HepG2 (cell line): ENCODE measurements around the gene ZDHHC14. TPM values are rescaled to one million over a fixed set of nuclear protein-coding genes. Genes with fewer than 3 reads are reported as not detected.
A peak's percentile ranks its signal among the peaks of the same experiment; 100 is the strongest.

ENCODE experiments used
- AGO1 ChIP-seq: fragments of 200-400 bp; formaldehyde crosslinking; IDR thresholded peaks from 2 replicates; pipeline ENCODE4 v1.6.1; 2017; ENCODE audit warnings: mild to moderate bottlenecking, low read depth, low read length, moderate library complexity; ENCODE audit not compliant: poor library complexity, severe bottlenecking
- AHR ChIP-seq: IDR thresholded peaks from 2 replicates; pipeline ENCODE4 v1.6.1; 2018; ENCODE audit warnings: missing genetic modification reagents, missing compliant biosample characterization
- ARID4A ChIP-seq: sonication (generic); formaldehyde crosslinking; IDR thresholded peaks from 2 replicates; pipeline ENCODE4 v1.5.0; 2020; ENCODE audit warnings: mild to moderate bottlenecking, missing genetic modification reagents, borderline replicate concordance
- ATF4 ChIP-seq, 2 experiments: fragments of 450-650 bp in 1 of 2; sonication (generic) in 1 of 2; formaldehyde crosslinking; IDR thresholded peaks; 2 replicates each; pipeline versions ENCODE4 v1.5.0 to v1.8.0; 2020 to 2022; ENCODE audit warnings: mild to moderate bottlenecking in 1 of 2, missing genetic modification reagents in 1 of 2
- BCL6 ChIP-seq: IDR thresholded peaks from 2 replicates; pipeline ENCODE4 v1.6.1; 2016; ENCODE audit warnings: missing genetic modification reagents, missing compliant biosample characterization
- CAMTA2 ChIP-seq: sonication (generic); formaldehyde crosslinking; IDR thresholded peaks from 2 replicates; pipeline ENCODE4 v1.4.0; 2020; ENCODE audit warnings: mild to moderate bottlenecking, missing genetic modification reagents, borderline replicate concordance
- CREM ChIP-seq, 2 experiments: sonication (generic) in 1 of 2; formaldehyde crosslinking in 1 of 2; IDR thresholded peaks; 2 replicates each; pipeline versions ENCODE4 v1.4.0 to v1.6.1; 2016 to 2020; ENCODE audit warnings: antibody characterized with exemption in 1 of 2, mild to moderate bottlenecking in 1 of 2, missing genetic modification reagents in 1 of 2
- HOMEZ ChIP-seq: IDR thresholded peaks from 2 replicates; pipeline ENCODE4 v1.6.1; 2016; ENCODE audit warnings: low read depth
- NFATC3 ChIP-seq: sonication (generic); formaldehyde crosslinking; IDR thresholded peaks from 2 replicates; pipeline ENCODE4 v1.5.1; 2020; ENCODE audit warnings: mild to moderate bottlenecking, missing genetic modification reagents
- POLR2G ChIP-seq: fragments of 200-400 bp; formaldehyde crosslinking; IDR thresholded peaks from 2 replicates; pipeline ENCODE4 v1.6.1; 2018; ENCODE audit warnings: mild to moderate bottlenecking, low read depth, low read length, moderate library complexity
- PRMT3 ChIP-seq: sonication (generic); formaldehyde crosslinking; IDR thresholded peaks from 2 replicates; pipeline ENCODE4 v1.8.1; 2022; ENCODE audit warnings: low read depth, mild to moderate bottlenecking, moderate library complexity, missing genetic modification reagents, borderline replicate concordance
- RXRB ChIP-seq: IDR thresholded peaks from 2 replicates; pipeline ENCODE4 v1.6.1; 2016; ENCODE audit warnings: borderline replicate concordance, missing genetic modification reagents, missing compliant biosample characterization
- SOX13 ChIP-seq, 3 experiments: fragments of 450-650 bp in 1 of 3; sonication (generic) in 1 of 3; formaldehyde crosslinking in 1 of 3; IDR thresholded peaks in 2 of 3; conservative IDR thresholded peaks in 1 of 3; 2 replicates each; pipeline versions ENCODE4 v1.5.0 to v1.6.1; 2016 to 2020; ENCODE audit warnings: antibody characterized with exemption in 1 of 3, mild to moderate bottlenecking in 1 of 3, missing compliant biosample characterization in 1 of 3, missing genetic modification reagents in 1 of 3, moderate library complexity in 1 of 3
- SOX6 ChIP-seq, 2 experiments: fragments of 450-650 bp in 1 of 2; sonication (generic) in 1 of 2; formaldehyde crosslinking in 1 of 2; IDR thresholded peaks; 2 replicates each; pipeline versions ENCODE4 v1.4.0 to v1.6.1; 2017 to 2020; ENCODE audit warnings: antibody characterized with exemption in 1 of 2, mild to moderate bottlenecking in 1 of 2, missing genetic modification reagents in 1 of 2
- ZBTB33 ChIP-seq: sonication (generic); formaldehyde crosslinking; IDR thresholded peaks from 2 replicates; pipeline ENCODE4 v1.4.0; 2020; ENCODE audit warnings: missing genetic modification reagents
- ZBTB7A ChIP-seq: sonication (generic); formaldehyde crosslinking; IDR thresholded peaks from 2 replicates; pipeline ENCODE4 v1.8.0; 2022; ENCODE audit warnings: mild to moderate bottlenecking, missing genetic modification reagents
- ZNF205 ChIP-seq: IDR thresholded peaks from 2 replicates; pipeline ENCODE4 v1.6.1; 2018; ENCODE audit warnings: missing biosample characterization, missing genetic modification reagents
- ZNF292 ChIP-seq: sonication (generic); formaldehyde crosslinking; IDR thresholded peaks from 2 replicates; pipeline ENCODE4 v1.8.1; 2022; ENCODE audit warnings: mild to moderate bottlenecking, low read depth, missing genetic modification reagents, borderline replicate concordance
- polyA plus RNA-seq, 8 experiments: library from polyadenylated mRNA; depleted of rRNA in 3 of 8; stranded (reverse) in 7 of 8; unstranded in 1 of 8; fragments of >200 nt; fragmentation: Illumina TruSeq in 4 of 8; extraction: Trizol in 4 of 8; gene quantifications; 2 replicates each; pipeline versions ENCODE4 v1.2.1 to v1.2.3, GENCODE V29; 2011 to 2016; ENCODE audit warnings: low read depth in 4 of 8, missing spikeins in 1 of 8, mixed read lengths in 1 of 8; ENCODE audit not compliant: insufficient read depth in 1 of 8
- total RNA-seq, 5 experiments: library from RNA; depleted of rRNA; stranded (reverse); fragments of >200 nt; fragmentation: Illumina TruSeq; extraction: Trizol; gene quantifications; 2 replicates each; pipeline ENCODE4 v1.2.3, GENCODE V29; 2016; ENCODE audit warnings: low read depth in 1 of 5

ZDHHC14 gene
- total and polyA plus RNA-seq, 2 of the 13 experiments (the other 11 are each of a cell fraction or from before 2014, with no cell fraction given): 3.7 to 9.5 TPM

- TF ChIP-seq SOX6 (IDR thresholded peaks at IDR 0.05) (no peak), SOX6 (CRISPR knock-in tag; IDR thresholded peaks at IDR 0.05) (peak; percentile 28; the same call in 1 of the 2 replicates), ZBTB33 (CRISPR knock-in tag) (no peak), ARID4A (peak; percentile 23; the same call in 1 of the 2 replicates), CREM (IDR thresholded peaks at IDR 0.05) (peak; percentile 15; the same call in 1 of the 2 replicates), CREM (CRISPR knock-in tag; IDR thresholded peaks at IDR 0.05) (no peak), ZNF205 (CRISPR knock-in tag) (0 out of 2 replicates have a peak, but pooled peaks have one; percentile 48), SOX13 (IDR thresholded peaks at IDR 0.05) (no peak), SOX13 (CRISPR knock-in tag; conservative IDR thresholded peaks at IDR 0.05 in 1 of 2, IDR thresholded peaks at IDR 0.05 in 1 of 2) (peak in 1 of 2 experiments; percentile 69; a peak in 1 of 4 replicates), ZNF292 (peak; percentile 54; the same call in 1 of the 2 replicates), ZBTB7A (no peak), HOMEZ (CRISPR knock-in tag) (peak; percentile 47; the same call in 1 of the 2 replicates), POLR2G (no peak), NFATC3 (CRISPR knock-in tag) (no peak), ATF4 (CRISPR knock-in tag; IDR thresholded peaks at IDR 0.05) (peak in 1 of 2 experiments; percentile 67; a peak in 1 of 4 replicates), PRMT3 (CRISPR knock-in tag) (no peak), AGO1 (no peak), AHR (no peak), RXRB (peak; percentile 46; the same call in 1 of the 2 replicates), BCL6 (peak; percentile 82), CAMTA2 (no peak)
Measured at GRCh38 chr6:157533048-157533871, 152.3 kb downstream of the ZDHHC14 start (continued).
